NCI-H2227 (cell line): ENCODE results near the gene NXPH3.

Source experiments
- DNase-seq: peaks from one replicate; lab custom pipeline; 2025; ENCODE audit not compliant: unreplicated experiment; lab: John Stamatoyannopoulos, UW

The NXPH3 gene

GRCh38 chr17:49588726-49589576 lies 13.3 kb downstream of the NXPH3 start:
- no peak for DNase-seq

- no peak for DNase-seq
Measured at GRCh38 chr17:49589577-49589927, 13.9 kb downstream of the NXPH3 start.

- no peak for DNase-seq
Measured at GRCh38 chr17:49590874-49591273, 15.2 kb downstream of the NXPH3 start.

- DNase-seq: no peak
Measured at GRCh38 chr17:49592263-49592662, 16.6 kb downstream of the NXPH3 start.

- DNase-seq: no peak
Measured at GRCh38 chr17:49595328-49595727, 19.7 kb downstream of the NXPH3 start.

GRCh38 chr17:49595980-49596379 lies 20.3 kb downstream of the NXPH3 start:
- DNase-seq: no peak

GRCh38 chr17:49596613-49597244 lies 21.1 kb downstream of the NXPH3 start:
- no peak for DNase-seq

GRCh38 chr17:49597436-49597835 lies 21.8 kb downstream of the NXPH3 start:
- no peak for DNase-seq

GRCh38 chr17:49597928-49598655 lies 22.4 kb downstream of the NXPH3 start:
- no peak for DNase-seq

GRCh38 chr17:49598918-49599317 lies 23.2 kb downstream of the NXPH3 start:
- no peak for DNase-seq

- DNase-seq: no peak
Measured at GRCh38 chr17:49600949-49601348, 25.3 kb downstream of the NXPH3 start.

- DNase-seq: no peak
Measured at GRCh38 chr17:49602783-49603182, 27.1 kb downstream of the NXPH3 start.

GRCh38 chr17:49603238-49603637 lies 27.6 kb downstream of the NXPH3 start:
- no peak for DNase-seq

- no peak for DNase-seq
Measured at GRCh38 chr17:49603720-49604119, 28.0 kb downstream of the NXPH3 start.

- no peak for DNase-seq
Measured at GRCh38 chr17:49604314-49604869, 28.7 kb downstream of the NXPH3 start.

- DNase-seq: no peak
Measured at GRCh38 chr17:49610883-49611584, 35.4 kb downstream of the NXPH3 start.

GRCh38 chr17:49612726-49613125 lies 37.1 kb downstream of the NXPH3 start:
- no peak for DNase-seq

- DNase-seq: no peak
Measured at GRCh38 chr17:49613182-49613800, 37.6 kb downstream of the NXPH3 start.

GRCh38 chr17:49616086-49616485 lies 40.4 kb downstream of the NXPH3 start:
- no peak for DNase-seq

- DNase-seq: no peak
Measured at GRCh38 chr17:49616601-49617131, 41.0 kb downstream of the NXPH3 start.
